Spleen (tissue), 11 donors: ENCODE data around the gene ECM1. TPM values are rescaled to one million over a fixed set of nuclear protein-coding genes. Genes with fewer than 3 reads are reported as not detected.

Experiments
- DNase-seq: peaks from one replicate; pipeline ENCODE4 v3.0.0-alpha.2; 2020
- H3K27ac ChIP-seq, 8 donors: fragments of 200-600 bp; sonication (generic) in 7 of 8; 1 replicate in 4 of 8; 2 replicates in 4 of 8; pipeline versions ENCODE4 v1.5.0 to v1.8.0; 2016 to 2021; ENCODE audit warnings: inconsistent platforms in 4 of 8, mild to moderate bottlenecking in 4 of 8, moderate library complexity in 1 of 8
- H3K27me3 ChIP-seq, 7 donors: fragments of 200-600 bp; sonication (generic) in 6 of 7; replicated peaks in 1 of 7; 1 replicate in 4 of 7; 2 replicates in 3 of 7; pipeline versions ENCODE4 v1.5.0 to v1.8.0; 2016 to 2021; ENCODE audit warnings: inconsistent platforms in 3 of 7, mild to moderate bottlenecking in 1 of 7
- H3K36me3 ChIP-seq, 6 donors: fragments of 200-600 bp; sonication (generic) in 5 of 6; 1 replicate in 4 of 6; 2 replicates in 2 of 6; pipeline versions ENCODE4 v1.5.0 to v1.8.0; 2016 to 2021; ENCODE audit warnings: inconsistent platforms in 2 of 6
- H3K4me1 ChIP-seq, 6 donors: fragments of 200-600 bp; sonication (generic) in 5 of 6; 1 replicate in 3 of 6; 2 replicates in 3 of 6; pipeline versions ENCODE4 v1.5.0 to v1.8.0; 2016 to 2021; ENCODE audit warnings: inconsistent platforms in 3 of 6
- H3K4me3 ChIP-seq, 8 donors: fragments of 200-600 bp; sonication (generic) in 7 of 8; 1 replicate in 4 of 8; 2 replicates in 4 of 8; pipeline versions ENCODE4 v1.5.0 to v1.8.0; 2016 to 2021; ENCODE audit warnings: inconsistent platforms in 4 of 8, mild to moderate bottlenecking in 4 of 8, moderate library complexity in 2 of 8
- H3K9me3 ChIP-seq, 8 donors: fragments of 200-600 bp; sonication (generic) in 7 of 8; 1 replicate in 4 of 8; 2 replicates in 4 of 8; pipeline versions ENCODE4 v1.5.0 to v1.8.0; 2016 to 2021; ENCODE audit warnings: inconsistent platforms in 4 of 8
- POLR2A ChIP-seq, 3 donors: fragments of 450-650 bp; IDR thresholded peaks; one replicate each; pipeline ENCODE4 v1.5.1; 2017; ENCODE audit warnings: antibody characterized with exemption in 3 of 3, mild to moderate bottlenecking in 1 of 3
- POLR2AphosphoS5 ChIP-seq, 3 donors: sonication (generic); formaldehyde crosslinking; IDR thresholded peaks; one replicate each; pipeline ENCODE4 v1.5.1; 2017; ENCODE audit warnings: antibody characterized with exemption in 3 of 3
- WGBS, 5 donors: extraction: QIAGEN DNeasy Blood & Tissue Kit in 3 of 5; methylation state at CpG; one replicate each; pipeline versions ENCODE4 v1.1.5 to v1.1.7; 2013 to 2018; 5-methylcytosine and 5-hydroxymethylcytosine counted together
- intact Hi-C: fragments of 100-400 bp; cut with DNase I; formaldehyde crosslinking; loops from one replicate; pipeline ENCODE4 v1.15.0; 2023; ENCODE audit warnings: low total_unique reads
- polyA plus RNA-seq, 3 donors: library from polyadenylated mRNA; stranded (reverse); fragments of 200-250 nt; gene quantifications; one replicate each; pipeline ENCODE4 v1.2.1, GENCODE V29; 2013
- total RNA-seq, 7 donors: library from RNA; depleted of rRNA in 3 of 7; stranded (reverse); fragments of >200 nt in 3 of 7; fragmentation: NEBNext Ultra II Directional in 4 of 7; extraction: Animal tissue kit (Norgen Biotek cat#: 25700) in 4 of 7; gene quantifications; one replicate each; pipeline versions ENCODE4 v1.1.0 to v1.2.1, GENCODE V29; 2016 to 2021
- TF ChIP-seq, protein P1 (sequence below), 11 experiments: fragments of 200-600 bp in 7 of 11; fragments of 450-650 bp in 4 of 11; sonication (generic) in 4 of 11; IDR thresholded peaks in 8 of 11; conservative IDR thresholded peaks in 3 of 11; 1 replicate in 7 of 11; 2 replicates in 4 of 11; pipeline versions ENCODE4 v1.4.0 to v1.8.0; 2016 to 2021; ENCODE audit warnings: antibody characterized with exemption in 11 of 11, inconsistent platforms in 4 of 11, mild to moderate bottlenecking in 1 of 11
- donor health status: healthy with polysubstance abuse.
- donor health status: DM: no; HTN: no; CAD: no; lungs with moderate emphysema.
- donor health status: DM: no; HTN: no; CAD: no.
- donor health status: Bipolar disorder and iron deficiency.
- donor health status: healthy.
- donor health status: DM: no; HTN: no; CAD: no.
- donor health status: DM: yes; HTN: yes; CAD: no.

The ECM1 gene
- total and polyA plus RNA-seq, 10 donors = 2.7 to 16.5 (median 9.9) TPM

DNA sequence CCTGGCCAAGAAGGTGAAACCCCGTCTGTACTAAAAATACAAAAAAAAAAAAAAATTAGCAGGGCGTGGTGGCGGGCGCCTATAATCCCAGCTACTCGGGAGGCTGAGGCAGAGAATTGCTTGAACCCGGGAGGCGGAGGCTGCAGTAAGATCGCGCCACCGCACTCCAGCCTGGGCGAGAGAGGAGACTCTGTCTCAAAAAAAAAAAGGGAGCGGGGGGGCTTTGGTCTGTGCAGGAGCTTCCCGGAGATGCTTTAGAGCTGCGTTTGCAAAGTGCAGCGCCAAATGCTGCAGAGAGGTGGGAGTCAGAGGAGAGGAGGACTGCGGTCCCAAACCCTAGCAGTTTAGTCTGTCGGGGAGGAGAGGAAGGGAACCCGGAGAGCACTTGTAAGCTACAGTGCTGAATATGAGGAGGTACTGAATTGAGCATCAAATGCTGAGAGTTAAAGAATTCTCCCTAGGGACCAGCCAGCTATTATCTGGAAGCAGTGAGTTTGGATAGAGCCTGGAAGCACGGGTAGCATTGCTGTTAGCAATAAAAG, 8.2 kb downstream of the ECM1 start:
- Histone ChIP-seq H3K27ac (peak overlapping the region in 7 of 8 donors; percentile 70 to 90 (median 81)), H3K27me3 (no peaks in the 10 kb centered on the region), H3K4me3 (peak overlapping the region; percentile 57 to 91 (median 64)), H3K9me3 (no peaks in the 10 kb centered on the region), H3K4me1 (peaks cover 7 to 34% (median 20%) of the 10 kb centered on the region in 6 donors), H3K36me3 (peaks cover 0 to 16% (median 0%) of the 10 kb centered on the region in 6 donors)
- peak; percentile 70 for DNase-seq
- no peak for TF ChIP-seq POLR2AphosphoS5 (IDR thresholded peaks at IDR 0.05)
- TF ChIP-seq, protein P1, sequence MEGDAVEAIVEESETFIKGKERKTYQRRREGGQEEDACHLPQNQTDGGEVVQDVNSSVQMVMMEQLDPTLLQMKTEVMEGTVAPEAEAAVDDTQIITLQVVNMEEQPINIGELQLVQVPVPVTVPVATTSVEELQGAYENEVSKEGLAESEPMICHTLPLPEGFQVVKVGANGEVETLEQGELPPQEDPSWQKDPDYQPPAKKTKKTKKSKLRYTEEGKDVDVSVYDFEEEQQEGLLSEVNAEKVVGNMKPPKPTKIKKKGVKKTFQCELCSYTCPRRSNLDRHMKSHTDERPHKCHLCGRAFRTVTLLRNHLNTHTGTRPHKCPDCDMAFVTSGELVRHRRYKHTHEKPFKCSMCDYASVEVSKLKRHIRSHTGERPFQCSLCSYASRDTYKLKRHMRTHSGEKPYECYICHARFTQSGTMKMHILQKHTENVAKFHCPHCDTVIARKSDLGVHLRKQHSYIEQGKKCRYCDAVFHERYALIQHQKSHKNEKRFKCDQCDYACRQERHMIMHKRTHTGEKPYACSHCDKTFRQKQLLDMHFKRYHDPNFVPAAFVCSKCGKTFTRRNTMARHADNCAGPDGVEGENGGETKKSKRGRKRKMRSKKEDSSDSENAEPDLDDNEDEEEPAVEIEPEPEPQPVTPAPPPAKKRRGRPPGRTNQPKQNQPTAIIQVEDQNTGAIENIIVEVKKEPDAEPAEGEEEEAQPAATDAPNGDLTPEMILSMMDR (IDR thresholded peaks at IDR 0.05 in 8 of 11, conservative IDR thresholded peaks at IDR 0.05 in 3 of 11) = peak in 1 of 11 experiments; percentile 0
- intact Hi-C loops = no loop called here
- WGBS, 5 donors = 1 to 3% (median 2%) methylated on average over 19 of the region's 19 CpGs

DNA sequence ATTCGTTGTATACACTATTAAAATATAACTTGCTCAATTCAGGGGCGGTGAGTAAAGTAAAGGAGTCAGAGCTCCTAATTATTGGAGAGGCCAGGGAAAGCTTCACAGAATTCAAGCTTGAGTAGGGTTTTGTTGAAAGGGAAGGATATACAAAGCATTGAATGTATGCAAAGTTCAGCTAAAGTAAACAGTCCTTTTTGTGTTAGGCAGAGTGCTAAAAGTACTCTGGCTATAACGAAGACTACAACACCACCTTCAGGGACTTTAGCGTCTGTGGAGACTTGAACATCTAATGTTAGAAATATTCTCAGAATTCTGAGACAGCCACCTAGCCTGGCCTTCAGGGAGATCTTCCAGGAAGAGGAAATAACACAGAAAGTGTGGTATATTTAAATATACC, 8.7 kb downstream of the ECM1 start:
- DNase-seq = no peak
- no peaks in the 10 kb centered on the region for H3K27me3 ChIP-seq
- 57 to 67% (median 60%) methylated on average over 4 of the region's 4 CpGs for WGBS, 5 donors
- peaks cover 7 to 34% (median 20%) of the 10 kb centered on the region in 6 donors for H3K4me1 ChIP-seq
- intact Hi-C loops = no loop called here
- peak overlapping the region in 4 of 8 donors; percentile 57 to 91 (median 62) for H3K4me3 ChIP-seq
- peaks cover 0 to 11% (median 0%) of the 10 kb centered on the region in 6 donors for H3K36me3 ChIP-seq
- TF ChIP-seq POLR2A (IDR thresholded peaks at IDR 0.05) = no peak
- TF ChIP-seq POLR2AphosphoS5 (IDR thresholded peaks at IDR 0.05) = no peak
- TF ChIP-seq, protein P1 (IDR thresholded peaks at IDR 0.05 in 8 of 11, conservative IDR thresholded peaks at IDR 0.05 in 3 of 11) = no peak
- H3K27ac ChIP-seq = peak overlapping the region in 2 of 8 donors; percentile 80 to 90
- H3K9me3 ChIP-seq = no peaks in the 10 kb centered on the region

DNA sequence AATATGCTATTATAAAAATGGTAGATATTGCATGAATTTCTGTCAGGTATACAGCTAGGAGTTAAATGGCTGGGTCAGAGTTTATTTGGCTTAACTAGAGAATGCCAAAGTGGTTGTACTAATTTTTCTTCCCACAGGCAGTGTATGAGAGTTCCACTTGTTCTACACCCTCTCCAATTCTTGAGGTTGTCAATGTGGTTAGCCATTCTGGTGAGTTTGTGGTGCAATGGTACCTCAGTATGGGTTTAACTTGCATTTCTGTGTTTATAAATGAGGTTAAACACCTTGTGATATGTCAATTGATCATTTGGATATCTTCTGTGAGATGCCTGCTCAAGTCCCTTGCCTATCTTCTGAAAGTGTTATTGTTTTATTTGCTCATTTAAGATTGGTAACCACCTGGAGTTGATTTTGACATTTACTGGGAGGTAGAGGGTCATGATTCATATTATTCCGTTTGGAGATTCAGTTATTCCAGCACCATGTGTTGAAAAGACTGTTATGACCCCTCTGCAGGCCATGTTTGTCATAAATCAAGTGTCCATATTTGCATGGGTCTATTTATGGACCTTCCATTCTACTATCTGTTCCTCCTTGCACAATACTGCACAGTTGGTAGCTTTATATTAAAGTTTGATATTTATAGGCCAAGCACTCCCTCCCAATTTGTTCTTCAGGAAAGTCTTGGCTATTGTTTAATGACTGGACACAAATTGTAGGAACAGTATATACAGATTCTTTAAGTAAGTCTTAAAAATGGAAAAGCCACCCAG, 13.5 kb downstream of the ECM1 start:
- H3K27me3 ChIP-seq = no peaks in the 10 kb centered on the region
- intact Hi-C loops = no loop called here
- H3K4me3 ChIP-seq = no peak overlapping the region
- TF ChIP-seq, protein P1 (IDR thresholded peaks at IDR 0.05 in 8 of 11, conservative IDR thresholded peaks at IDR 0.05 in 3 of 11) = no peak
- TF ChIP-seq POLR2A (IDR thresholded peaks at IDR 0.05) (no peak), POLR2AphosphoS5 (IDR thresholded peaks at IDR 0.05) (no peak)
- peaks cover 2 to 15% (median 8%) of the 10 kb centered on the region in 6 donors for H3K4me1 ChIP-seq
- H3K36me3 ChIP-seq = no peaks in the 10 kb centered on the region
- 72 to 92% (median 89%) methylated on average over 1 of the region's 1 CpG for WGBS, 5 donors
- H3K9me3 ChIP-seq = no peaks in the 10 kb centered on the region
- no peak overlapping the region for H3K27ac ChIP-seq
- DNase-seq = no peak

DNA sequence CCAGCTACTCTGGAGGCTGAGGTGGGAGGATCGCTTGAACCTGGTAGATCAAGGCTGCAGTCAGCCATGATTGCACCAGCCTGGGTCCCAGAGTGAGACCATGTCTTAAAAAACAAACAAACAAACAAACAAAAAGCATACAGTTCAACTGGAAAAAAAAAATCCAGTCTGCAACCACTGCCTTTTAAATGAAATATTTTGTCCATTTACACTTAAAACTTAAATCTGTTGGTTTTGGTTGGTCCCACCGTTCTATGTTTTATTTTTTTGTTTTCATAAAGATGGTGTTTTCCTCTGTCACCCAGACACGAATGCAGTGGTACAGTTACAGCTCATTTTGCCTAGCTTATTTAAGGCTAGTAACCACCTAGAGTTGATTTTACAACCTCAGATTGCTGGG, 17.4 kb downstream of the ECM1 start:
- 79 to 95% (median 86%) methylated on average over 3 of the region's 3 CpGs for WGBS, 5 donors
- no peaks in the 10 kb centered on the region for H3K36me3 ChIP-seq
- H3K9me3 ChIP-seq = no peaks in the 10 kb centered on the region
- no peak for TF ChIP-seq POLR2A (IDR thresholded peaks at IDR 0.05)
- no peak for TF ChIP-seq POLR2AphosphoS5 (IDR thresholded peaks at IDR 0.05)
- TF ChIP-seq, protein P1 (IDR thresholded peaks at IDR 0.05 in 8 of 11, conservative IDR thresholded peaks at IDR 0.05 in 3 of 11) = no peak
- H3K27ac ChIP-seq = no peak overlapping the region
- intact Hi-C loops = no loop called here
- no peaks in the 10 kb centered on the region for H3K4me1 ChIP-seq
- H3K27me3 ChIP-seq = no peaks in the 10 kb centered on the region
- no peak overlapping the region for H3K4me3 ChIP-seq
- no peak for DNase-seq
